ENCODE results near the gene RAD23A. TPM values are rescaled to one million over a fixed set of nuclear protein-coding genes. Genes with fewer than 3 reads are reported as not detected.
A peak's percentile ranks its signal among the peaks of the same experiment; 100 is the strongest.

RAD23A gene
- total RNA-seq, result 106 and 112 TPM in 2 replicates

DNA sequence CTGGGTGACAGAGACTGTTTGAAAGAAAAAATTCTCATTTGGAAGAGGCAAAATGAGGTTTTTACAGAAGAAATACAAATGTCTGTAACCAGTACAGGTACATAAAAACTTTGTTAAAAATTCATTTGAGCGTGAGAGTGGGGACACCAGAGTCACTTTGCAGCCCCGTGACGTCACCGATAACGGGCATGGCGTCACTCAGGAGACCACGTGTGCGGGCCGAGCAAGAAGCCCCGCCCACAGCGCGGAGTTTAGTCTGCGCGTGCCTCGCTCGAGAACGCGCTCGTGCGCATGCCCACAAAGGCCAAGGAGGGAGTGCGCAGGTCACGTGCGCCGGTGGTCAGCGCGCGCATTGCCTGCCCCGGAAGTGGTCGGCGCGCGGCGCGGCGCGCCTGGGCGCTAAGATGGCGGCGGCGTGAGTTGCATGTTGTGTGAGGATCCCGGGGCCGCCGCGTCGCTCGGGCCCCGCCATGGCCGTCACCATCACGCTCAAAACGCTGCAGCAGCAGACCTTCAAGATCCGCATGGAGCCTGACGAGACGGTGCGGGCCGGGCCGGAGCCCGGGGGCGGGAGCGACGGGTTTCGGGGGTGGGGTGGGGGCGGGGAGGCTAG, at the start of gene RAD23A:
RAD23A (plus strand) TSS at position 384 of the 613 bp plus-strand sequence; CDS start at position 471, 87 bp downstream.
- CTCF ChIA-PET, result interaction anchor here (1.5 kb wide), 1 partner anchor 20 kb away, joined by 4 read pairs; no protein-coding TSS in a partner anchor
- peak within 1 kb of the TSS; percentile 92 for H3K27ac Mint-ChIP-seq
- ATAC-seq (ENCODE audit: low read depth), result peak; percentile 80
- intact Hi-C loops (cut with micrococcal nuclease), result loop anchor here (1.0 kb wide), 2 partner anchors 12 kb away; partner anchors contain the start of genes FARSA and GADD45GIP1
- no peaks in the 10 kb centered on the region for H3K9me3 Mint-ChIP-seq
- H3K4me3 Mint-ChIP-seq, result peak within 1 kb of the TSS; percentile 93
- H3K4me1 Mint-ChIP-seq, result peaks cover 56% of the 10 kb centered on the region
- H3K27me3 Mint-ChIP-seq, result no peaks in the 10 kb centered on the region
- TF ChIP-seq CTCF (IDR thresholded peaks at IDR 0.05), result no peak
- DNase-seq, result peak; percentile 99
- peaks cover 89% of the 10 kb centered on the region for H3K36me3 Mint-ChIP-seq (ENCODE audit: low read depth)
- POLR2A ChIA-PET, result interaction anchor here (0.9 to 3.7 kb wide), 4 partner anchors 8 to 159 kb away, joined by 3 to 24 read pairs (median 14); partner anchors contain the start of genes CALR, FARSA and GADD45GIP1

- no peak for TF ChIP-seq CTCF (IDR thresholded peaks at IDR 0.05)
- H3K4me1 Mint-ChIP-seq, result peaks cover 19% of the 10 kb centered on the region
- no peak overlapping the region for H3K27ac Mint-ChIP-seq
- H3K4me3 Mint-ChIP-seq, result no peak overlapping the region
- intact Hi-C loops (cut with micrococcal nuclease), result no loop called here
- no peaks in the 10 kb centered on the region for H3K27me3 Mint-ChIP-seq
- DNase-seq, result no peak
- no peaks in the 10 kb centered on the region for H3K9me3 Mint-ChIP-seq
- ATAC-seq (ENCODE audit: low read depth), result no peak
- ChIA-PET POLR2A (no interaction called here), CTCF (no interaction called here)
- peaks cover 60% of the 10 kb centered on the region for H3K36me3 Mint-ChIP-seq (ENCODE audit: low read depth)
Measured at GRCh38 chr19:12896460-12896859, 49.2 kb upstream of the RAD23A start.

- Mint-ChIP-seq H3K4me1 (peaks cover 11% of the 10 kb centered on the region), H3K4me3 (peak overlapping the region; percentile 59), H3K27ac (peak overlapping the region; percentile 79), H3K9me3 (no peaks in the 10 kb centered on the region), H3K27me3 (no peaks in the 10 kb centered on the region), H3K36me3 (ENCODE audit: low read depth) (peaks cover 36% of the 10 kb centered on the region)
- ChIA-PET CTCF (no interaction called here), POLR2A (interaction anchor here (0.9 to 2.7 kb wide), 5 partner anchors 9 to 44 kb away, joined by 3 to 23 read pairs (median 5); partner anchors contain the start of genes GCDH and SYCE2)
- ATAC-seq (ENCODE audit: low read depth) (peak; percentile 91), DNase-seq (no peak)
- no peak for TF ChIP-seq CTCF (IDR thresholded peaks at IDR 0.05)
- intact Hi-C loops (cut with micrococcal nuclease), result no loop called here
Measured at GRCh38 chr19:12899891-12900518, 45.7 kb upstream of the RAD23A start.

- no peaks in the 10 kb centered on the region for H3K9me3 Mint-ChIP-seq
- TF ChIP-seq CTCF (IDR thresholded peaks at IDR 0.05), result no peak
- POLR2A ChIA-PET, result no interaction called here
- CTCF ChIA-PET, result interaction anchor here (0.6 kb wide), 1 partner anchor 780 kb away, joined by 3 read pairs; no protein-coding TSS in a partner anchor
- H3K4me1 Mint-ChIP-seq, result no peaks in the 10 kb centered on the region
- DNase-seq (no peak), ATAC-seq (ENCODE audit: low read depth) (no peak)
- H3K4me3 Mint-ChIP-seq, result no peak overlapping the region
- H3K36me3 Mint-ChIP-seq (ENCODE audit: low read depth), result no peaks in the 10 kb centered on the region
- no peak overlapping the region for H3K27ac Mint-ChIP-seq
- no peaks in the 10 kb centered on the region for H3K27me3 Mint-ChIP-seq
- intact Hi-C loops (cut with micrococcal nuclease), result no loop called here
Measured at GRCh38 chr19:12907166-12907565, 38.5 kb upstream of the RAD23A start.

DNA sequence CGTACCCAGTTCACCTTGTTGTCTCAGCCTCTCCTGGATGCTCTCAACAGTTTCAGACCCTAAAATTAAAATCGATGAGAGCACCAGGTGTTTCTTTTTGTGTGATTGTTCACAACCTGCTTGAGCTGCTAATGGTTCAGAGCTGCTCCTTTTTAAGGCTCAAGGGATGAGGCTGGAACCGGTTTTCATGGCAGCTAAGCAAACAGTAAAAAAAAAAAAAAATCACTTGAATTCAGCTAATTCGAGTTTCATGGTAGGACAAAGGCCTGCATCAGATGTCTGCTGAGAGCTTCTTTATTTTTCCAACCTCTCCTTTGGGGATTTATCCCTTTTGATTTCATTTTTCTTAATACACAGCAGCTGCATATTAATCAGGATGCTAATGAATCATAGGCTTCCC, 33.1 kb upstream of the RAD23A start:
- Mint-ChIP-seq H3K4me1 (peaks cover 12% of the 10 kb centered on the region), H3K27me3 (no peaks in the 10 kb centered on the region), H3K4me3 (no peak overlapping the region), H3K36me3 (ENCODE audit: low read depth) (no peaks in the 10 kb centered on the region), H3K27ac (no peak overlapping the region), H3K9me3 (no peaks in the 10 kb centered on the region)
- DNase-seq (no peak), ATAC-seq (ENCODE audit: low read depth) (no peak)
- ChIA-PET CTCF (interaction anchor here (0.8 kb wide), 1 partner anchor 150 kb away, joined by 3 read pairs; no protein-coding TSS in a partner anchor), POLR2A (interaction anchor here (0.7 to 1.2 kb wide), 3 partner anchors 22 to 37 kb away, joined by 3 to 5 read pairs (median 3); partner anchors contain the start of gene GCDH)
- intact Hi-C loops (cut with micrococcal nuclease), result no loop called here
- TF ChIP-seq CTCF (IDR thresholded peaks at IDR 0.05), result no peak
